Spleen (tissue), 7 donors: ENCODE results near the gene GNAI3.

Source experiments
- CTCF ChIP-seq, 11 experiments: fragments of 200-600 bp in 7 of 11; fragments of 450-650 bp in 4 of 11; sonication (generic) in 4 of 11; IDR thresholded peaks in 8 of 11; conservative IDR thresholded peaks in 3 of 11; 1 replicate in 7 of 11; 2 replicates in 4 of 11; pipeline versions ENCODE4 v1.4.0 to v1.8.0; 2016 to 2021; ENCODE audit warnings: antibody characterized with exemption in 11 of 11, inconsistent platforms in 4 of 11, mild to moderate bottlenecking in 1 of 11
- POLR2A ChIP-seq, 3 donors: fragments of 450-650 bp; IDR thresholded peaks; one replicate each; pipeline ENCODE4 v1.5.1; 2017; ENCODE audit warnings: antibody characterized with exemption in 3 of 3, mild to moderate bottlenecking in 1 of 3
- donor health status: DM: no; HTN: no; CAD: no; lungs with moderate emphysema.
- donor health status: DM: no; HTN: no; CAD: no.
- donor health status: DM: no; HTN: no; CAD: no.

GRCh38 chr1:109622895-109623294 is 74.5 kb downstream of the GNAI3 start:
- TF ChIP-seq POLR2A (IDR thresholded peaks at IDR 0.05): no peak
- no peak for TF ChIP-seq CTCF (IDR thresholded peaks at IDR 0.05 in 8 of 11, conservative IDR thresholded peaks at IDR 0.05 in 3 of 11)
